GM19193 (cell line): ENCODE measurements around the gene SMTN.

ENCODE experiments used
- POLR2A ChIP-seq: IDR thresholded peaks from 4 replicates; pipeline ENCODE4 v1.6.1; 2011; ENCODE audit not compliant: insufficient read depth, insufficient read length; ENCODE audit errors: extremely low read depth

SMTN gene

GRCh38 chr22:31056986-31057599, 24.0 kb upstream of the SMTN start:
- TF ChIP-seq POLR2A: no peak

GRCh38 chr22:31062566-31063230, 18.4 kb upstream of the SMTN start:
- no peak for TF ChIP-seq POLR2A

GRCh38 chr22:31064369-31064768, 16.7 kb upstream of the SMTN start:
- no peak for TF ChIP-seq POLR2A

DNA sequence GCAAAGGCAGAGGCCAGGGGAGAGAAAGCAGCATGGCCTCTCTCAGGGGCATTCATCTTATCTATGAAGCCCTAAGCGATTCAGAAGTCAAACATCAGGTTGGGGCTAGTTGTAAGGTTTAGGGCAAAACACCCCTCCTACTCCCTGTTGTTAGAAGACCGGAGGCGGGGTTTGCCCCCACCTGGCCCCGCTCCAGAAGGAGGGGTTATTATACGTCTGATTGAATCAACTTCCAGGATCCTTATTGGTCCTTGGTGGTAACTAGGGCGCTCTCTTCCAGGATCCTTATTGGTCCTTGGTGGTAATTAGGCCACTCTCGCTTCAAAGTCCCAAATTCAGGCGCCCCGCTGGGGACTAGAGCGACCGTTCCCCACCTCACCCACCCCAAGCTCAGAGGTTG, 12.1 kb upstream of the SMTN start:
- no peak for TF ChIP-seq POLR2A

- no peak for TF ChIP-seq POLR2A
These were observed 5.2 kb upstream of the SMTN start for GRCh38 chr22:31075961-31076360.

DNA sequence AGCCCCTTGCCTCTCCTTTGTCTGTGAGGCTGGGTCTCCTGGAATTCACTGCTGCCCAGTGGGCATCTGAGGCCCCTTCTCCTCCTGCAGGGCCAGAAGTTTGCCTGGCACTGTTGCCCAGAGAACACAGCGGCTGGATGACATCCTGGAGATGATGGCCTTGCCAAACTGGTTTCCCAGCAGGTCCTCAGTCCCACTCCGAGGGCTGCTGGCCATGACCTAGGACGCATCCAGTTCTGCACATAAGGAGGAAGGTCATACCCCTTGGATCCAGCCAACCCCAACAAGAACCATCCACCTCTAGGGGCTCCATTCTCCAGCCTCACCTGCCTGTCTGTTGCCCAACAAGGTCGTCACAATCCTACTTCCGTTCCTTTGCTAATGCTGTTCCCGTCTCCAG, 3.4 kb upstream of the SMTN start:
- TF ChIP-seq POLR2A: no peak

DNA sequence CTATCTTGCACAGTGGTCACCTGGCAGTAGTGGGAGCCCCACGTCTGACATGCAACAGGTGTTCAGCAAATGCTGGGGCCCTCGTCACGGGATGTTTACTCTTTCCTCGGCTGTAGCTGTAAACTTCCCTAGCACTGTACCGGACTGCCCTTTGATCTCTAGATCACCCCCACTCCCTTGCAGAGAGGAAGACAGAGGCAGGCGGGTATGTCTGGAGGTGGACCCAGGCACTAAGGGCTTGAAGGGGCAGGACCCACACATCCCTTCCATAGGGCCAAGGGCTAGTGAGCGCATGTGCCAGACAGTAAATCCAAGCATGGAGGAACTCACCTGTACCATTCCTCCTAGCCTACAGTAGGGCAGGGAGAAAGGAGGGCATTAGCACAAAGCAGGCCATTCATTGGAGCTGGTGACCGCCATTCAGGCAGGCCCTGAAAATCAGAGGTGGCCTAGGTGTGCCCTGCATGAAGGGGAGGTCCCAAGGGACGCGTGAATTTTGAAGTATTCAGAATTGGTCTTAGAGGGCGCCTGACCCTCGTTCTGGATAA, 1.9 kb upstream of the SMTN start:
- no peak for TF ChIP-seq POLR2A

DNA sequence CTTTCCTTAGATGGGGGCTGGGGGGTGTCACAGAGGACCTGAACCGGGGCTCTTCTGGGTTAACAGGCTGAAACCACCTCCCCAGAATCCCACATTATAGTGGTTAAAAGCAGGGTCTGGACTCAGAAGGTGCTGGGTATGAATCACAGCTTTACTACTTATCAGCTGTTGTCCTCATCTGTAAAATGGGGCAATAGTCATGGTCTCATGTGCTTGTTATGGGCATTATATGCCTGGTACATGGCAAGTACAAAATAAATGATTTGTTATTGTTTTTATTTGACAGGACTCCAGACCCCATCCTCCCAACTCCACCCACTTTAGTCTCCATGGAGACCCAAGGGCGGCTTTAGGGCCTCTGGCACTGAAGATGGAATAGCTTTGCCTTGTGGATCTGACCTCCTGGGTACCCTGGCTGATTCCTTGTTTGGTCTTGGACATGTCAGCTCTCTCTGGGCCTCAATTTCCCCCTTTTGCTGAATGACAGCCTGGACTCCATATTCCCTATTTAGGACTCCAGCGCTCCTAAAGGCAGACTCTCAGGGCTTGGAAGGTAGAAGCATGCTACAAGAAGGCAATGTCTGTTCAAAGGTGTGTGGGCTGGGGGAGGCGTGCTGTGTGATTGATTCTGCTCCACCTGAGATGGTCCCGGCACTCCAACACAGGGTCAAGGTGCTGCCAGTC, 812 bp upstream of the SMTN start:
- no peak for TF ChIP-seq POLR2A

- TF ChIP-seq POLR2A: no peak
These were observed 966 bp downstream of the SMTN start for GRCh38 chr22:31081963-31082605.

DNA sequence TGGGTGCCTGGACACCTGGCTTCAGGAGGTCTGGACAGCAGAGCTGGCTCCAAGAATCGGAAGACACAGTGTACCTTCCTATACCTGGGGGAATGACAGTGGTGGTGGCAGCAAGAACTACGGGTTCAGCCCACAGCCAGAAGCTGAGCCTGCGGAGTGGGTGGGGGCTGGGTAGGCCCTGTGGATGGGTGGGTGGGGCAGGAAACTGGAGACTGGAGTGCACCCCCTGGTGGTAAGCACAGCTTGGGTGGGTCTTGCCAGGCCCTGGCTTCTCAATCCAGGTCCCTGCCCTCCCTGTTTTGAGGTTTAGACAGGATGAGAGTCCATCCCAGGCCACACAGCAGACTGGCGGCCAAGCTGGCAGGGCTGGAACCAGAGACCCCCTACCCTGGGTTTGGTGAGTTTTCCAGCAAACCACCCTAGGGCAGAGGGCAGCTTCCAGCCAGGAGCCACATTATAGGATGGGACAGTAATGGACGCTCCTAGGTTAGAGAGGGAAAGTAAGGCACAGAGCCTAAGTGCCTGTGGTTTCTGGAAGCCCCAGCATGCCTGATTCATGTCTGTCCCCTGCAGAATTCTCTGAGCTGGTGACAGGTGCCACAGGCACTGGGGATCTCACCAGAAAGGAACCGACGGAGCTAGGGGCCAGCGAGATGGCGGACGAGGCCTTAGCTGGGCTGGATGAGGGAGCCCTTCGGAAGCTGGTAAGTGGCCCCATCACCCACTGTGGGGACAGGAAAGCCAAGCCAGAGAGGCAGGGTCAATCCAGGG, 1.7 kb downstream of the SMTN start:
- TF ChIP-seq POLR2A: no peak

DNA sequence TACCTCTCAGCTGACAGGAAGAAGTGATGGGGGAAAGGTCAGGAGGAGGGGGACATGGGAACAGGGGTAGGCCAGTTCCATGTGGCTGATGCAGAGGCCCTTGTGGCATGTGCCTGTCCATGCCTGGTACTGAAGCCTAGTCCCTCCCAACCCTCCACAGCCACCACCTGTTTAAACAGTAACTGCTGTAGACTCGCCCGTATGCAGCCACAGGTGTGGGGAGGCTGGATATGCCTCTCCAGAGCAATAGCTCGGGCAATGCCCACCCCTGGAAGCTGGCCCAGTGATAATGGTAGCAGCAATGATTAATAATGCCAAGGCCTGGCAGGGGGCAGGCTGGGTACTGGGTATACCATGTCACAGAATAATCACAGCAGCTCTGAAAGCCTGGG, 2.3 kb downstream of the SMTN start:
- TF ChIP-seq POLR2A: no peak

DNA sequence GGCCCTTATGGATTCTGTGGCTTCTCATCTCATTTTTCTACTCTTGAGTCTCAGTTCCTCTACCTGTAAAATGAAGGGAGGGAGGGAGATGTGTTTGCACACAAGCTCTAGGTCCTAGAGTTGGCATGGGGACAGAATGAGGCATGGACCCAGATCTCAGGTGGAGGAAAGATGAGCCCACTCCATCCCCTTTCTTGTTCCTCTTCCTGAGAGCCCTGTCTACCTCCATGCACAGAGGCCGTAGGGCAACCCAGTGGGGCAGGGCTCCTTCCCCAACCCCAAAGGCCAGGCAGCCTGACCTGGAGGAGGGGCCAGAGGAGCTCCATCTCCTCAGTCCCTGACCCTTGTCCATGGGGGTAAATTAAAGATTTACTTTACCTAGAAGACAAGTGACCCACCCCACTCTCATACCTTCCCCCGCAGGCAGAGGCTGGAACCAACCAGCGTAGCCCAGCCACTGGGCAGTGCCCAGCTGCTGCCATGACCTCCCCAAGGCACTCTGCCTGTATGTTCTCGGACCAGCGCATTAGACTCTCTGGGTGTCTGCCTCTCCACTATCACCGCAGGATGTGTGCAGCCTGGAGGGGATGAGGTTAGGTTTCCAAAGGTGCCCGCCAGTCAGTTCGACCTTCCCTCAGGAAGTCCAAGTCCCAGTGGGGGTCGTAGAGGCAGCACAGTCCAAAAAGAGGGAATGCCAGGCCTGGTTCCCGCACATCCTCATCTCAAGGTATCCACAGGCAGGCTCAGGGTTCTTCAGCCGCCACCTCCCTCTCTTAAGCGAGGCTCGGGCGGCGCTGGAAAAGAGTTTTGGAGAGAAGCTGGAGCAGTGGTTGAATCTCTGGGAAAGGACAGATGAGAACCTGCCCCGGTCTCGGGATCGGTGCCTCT, 3.0 kb downstream of the SMTN start:
- TF ChIP-seq POLR2A: no peak

- peak; percentile 90 for TF ChIP-seq POLR2A
These were observed 3.8 kb downstream of the SMTN start for GRCh38 chr22:31084811-31085492.
